NCI-H146 treated with DMSO at 0.1 percent for 48 hours (cell line): ENCODE measurements around the gene ZNF841.
"Not testable (repeated sequence)": the region's sequence is repeated elsewhere in the genome, so short reads cannot be mapped to it uniquely, and the experiment has no call there.

Experiments
- DNase-seq: peaks from one replicate; lab custom pipeline; 2025; ENCODE audit not compliant: unreplicated experiment; lab: John Stamatoyannopoulos, UW

The ZNF841 gene

GRCh38 chr19:52095172-52096014 is at the start of gene ZNF841:
Gene ZNF841 (minus strand): TSS chr19:52095765. CDS start chr19:52084801, 10,964 bp downstream.
- peak; percentile 87 for DNase-seq

- DNase-seq = no peak
Observed at GRCh38 chr19:52142001-52142595, 46.5 kb upstream of the ZNF841 start.

- no peak for DNase-seq
Observed at GRCh38 chr19:52141203-52141602, 45.6 kb upstream of the ZNF841 start.

GRCh38 chr19:52140032-52140710 is 44.6 kb upstream of the ZNF841 start:
- DNase-seq = peak; percentile 91

GRCh38 chr19:52139252-52140031 is 43.9 kb upstream of the ZNF841 start, which contains the start of gene ZNF616:
Gene ZNF616 (minus strand): TSS chr19:52139938. CDS start chr19:52130512, 9,426 bp downstream.
- peak; percentile 89 for DNase-seq

- no peak for DNase-seq
Observed at GRCh38 chr19:52138983-52139251, 43.4 kb upstream of the ZNF841 start.

GRCh38 chr19:52138278-52138982 is 42.9 kb upstream of the ZNF841 start:
- DNase-seq = peak; percentile 69

- DNase-seq = no peak
Observed at GRCh38 chr19:52120286-52120685, 24.7 kb upstream of the ZNF841 start.

- no peak for DNase-seq
Observed at GRCh38 chr19:52115526-52116053, 20.0 kb upstream of the ZNF841 start.

- no peak for DNase-seq
Observed at GRCh38 chr19:52114691-52115090, 19.1 kb upstream of the ZNF841 start.

GRCh38 chr19:52112624-52113023 is 17.1 kb upstream of the ZNF841 start:
- no peak for DNase-seq

GRCh38 chr19:52110780-52111179 is 15.2 kb upstream of the ZNF841 start:
- DNase-seq = no peak

- no peak for DNase-seq
Observed at GRCh38 chr19:52102782-52103181, 7.2 kb upstream of the ZNF841 start.

- no peak for DNase-seq
Observed at GRCh38 chr19:52101866-52102562, 6.4 kb upstream of the ZNF841 start.

GRCh38 chr19:52099497-52100138 is 4.1 kb upstream of the ZNF841 start:
- no peak for DNase-seq

GRCh38 chr19:52096416-52096815 is 851 bp upstream of the ZNF841 start:
- DNase-seq = not testable (repeated sequence)

GRCh38 chr19:52094526-52095130 is 937 bp downstream of the ZNF841 start:
- DNase-seq = no peak

GRCh38 chr19:52086481-52086880 is 9.1 kb downstream of the ZNF841 start:
- no peak for DNase-seq

- no peak for DNase-seq
Observed at GRCh38 chr19:52070496-52070895, 25.1 kb downstream of the ZNF841 start.
